ENCODE results near the gene NPIPB4.
"Not testable (repeated sequence)": the region's sequence is repeated elsewhere in the genome, so short reads cannot be mapped to it uniquely, and the experiment has no call there.

The NPIPB4 gene

DNA sequence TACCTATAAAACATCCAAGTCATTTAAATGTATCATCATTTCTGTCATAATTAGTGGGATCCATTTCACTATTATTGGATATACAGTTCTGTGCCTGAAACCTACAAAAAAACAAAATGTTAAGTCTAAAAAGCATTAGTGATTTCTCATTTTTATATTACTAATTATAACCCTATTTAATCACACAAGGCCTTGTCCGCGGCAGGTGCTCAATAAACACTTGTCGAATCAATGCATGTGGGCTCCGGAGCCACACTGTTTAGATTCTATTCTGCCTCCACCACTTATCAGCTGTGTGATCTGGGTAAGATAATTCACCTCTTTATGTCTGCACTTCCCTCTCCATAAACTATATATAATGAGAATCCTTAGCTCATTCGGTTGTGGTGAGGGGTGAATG lies at the start of gene NPIPB4:
NPIPB4 (minus strand) TSS at position 101 of the 400 bp plus-strand sequence. CDS start 378 bp downstream, outside the sequence.
- not testable (repeated sequence) for DNase-seq

DNA sequence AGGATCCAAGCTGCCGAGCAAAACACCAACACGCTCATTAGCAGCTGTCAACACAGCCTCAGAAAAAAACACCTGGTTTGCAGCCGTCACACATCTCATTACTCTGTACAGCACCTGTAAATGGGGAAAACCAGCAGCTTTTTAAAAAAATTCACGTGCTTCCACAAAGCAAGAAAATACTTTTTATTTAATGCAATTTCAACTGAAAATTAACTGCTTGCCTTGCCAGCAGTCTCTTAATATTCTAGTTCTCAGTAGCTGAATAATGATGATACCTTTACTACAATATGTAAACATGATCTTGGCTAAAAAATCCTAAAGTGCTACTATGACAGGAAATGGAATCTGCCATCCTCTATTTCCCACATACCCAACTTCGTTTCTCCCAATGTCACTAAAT lies 41.4 kb upstream of the NPIPB4 start:
- DNase-seq = not testable (repeated sequence)

DNA sequence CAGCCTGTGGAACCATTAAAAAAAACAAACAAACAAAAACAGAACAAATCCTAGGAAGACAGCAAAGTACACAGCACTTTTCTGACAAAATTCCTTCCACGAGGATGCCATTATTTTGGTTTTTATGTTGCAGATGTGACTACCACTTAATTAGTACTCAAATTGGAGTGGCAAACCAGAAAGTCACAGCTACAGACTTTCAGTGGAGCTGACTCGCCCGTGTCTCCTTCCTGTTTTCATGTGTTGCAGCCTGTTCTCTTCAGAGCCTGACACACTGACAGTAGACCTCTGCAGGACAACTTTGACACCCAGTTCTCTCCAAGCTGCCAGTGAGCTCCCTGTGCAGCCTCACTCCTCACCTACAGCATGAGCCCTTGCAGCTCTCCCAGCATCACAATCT lies 24.4 kb upstream of the NPIPB4 start:
- DNase-seq = not testable (repeated sequence)

DNA sequence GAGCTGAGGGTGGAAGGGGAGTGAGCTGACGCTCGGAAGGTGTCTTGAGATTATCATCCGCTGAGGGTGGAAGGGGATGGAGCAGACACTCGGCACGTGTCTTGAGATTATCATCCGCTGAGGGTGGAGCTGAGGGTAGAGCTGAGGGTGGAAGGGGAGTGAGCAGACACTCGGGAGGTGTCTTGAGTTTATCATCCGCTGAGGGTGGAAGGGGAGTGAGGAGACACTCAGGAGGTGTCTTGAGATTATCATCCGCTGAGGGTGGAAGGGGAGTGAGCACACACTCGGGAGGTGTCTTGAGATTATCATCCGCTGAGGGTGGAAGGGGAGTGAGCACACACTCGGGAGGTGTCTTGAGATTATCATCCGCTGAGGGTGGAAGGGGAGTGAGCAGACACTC lies 20.4 kb downstream of the NPIPB4 start:
- DNase-seq = not testable (repeated sequence)

DNA sequence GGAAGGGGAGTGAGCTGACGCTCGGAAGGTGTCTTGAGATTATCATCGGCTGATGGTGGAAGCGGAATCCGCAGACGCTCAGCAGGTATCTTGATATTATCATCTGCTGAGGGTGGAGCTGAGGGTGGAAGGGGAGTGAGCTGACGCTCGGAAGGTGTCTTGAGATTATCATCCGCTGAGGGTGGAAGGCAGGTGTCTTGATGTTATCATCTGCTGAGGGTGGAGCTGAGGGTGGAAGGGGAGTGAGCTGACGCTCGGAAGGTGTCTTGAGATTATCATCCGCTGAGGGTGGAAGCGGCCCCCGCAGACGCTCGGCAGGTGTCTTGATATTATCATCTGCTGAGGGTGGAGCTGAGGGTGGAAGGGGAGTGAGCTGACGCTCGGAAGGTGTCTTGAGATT lies 21.2 kb downstream of the NPIPB4 start:
- DNase-seq = not testable (repeated sequence)

DNA sequence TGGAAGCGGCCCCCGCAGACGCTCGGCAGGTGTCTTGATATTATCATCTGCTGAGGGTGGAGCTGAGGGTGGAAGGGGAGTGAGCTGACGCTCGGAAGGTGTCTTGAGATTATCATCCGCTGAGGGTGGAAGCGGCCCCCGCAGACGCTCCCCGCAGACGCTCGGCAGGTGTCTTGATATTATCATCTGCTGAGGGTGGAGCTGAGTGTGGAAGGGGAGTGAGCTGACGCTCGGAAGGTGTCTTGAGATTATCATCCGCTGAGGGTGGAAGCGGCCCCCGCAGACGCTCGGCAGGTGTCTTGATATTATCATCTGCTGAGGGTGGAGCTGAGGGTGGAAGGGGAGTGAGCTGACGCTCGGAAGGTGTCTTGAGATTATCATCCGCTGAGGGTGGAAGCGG lies 21.8 kb downstream of the NPIPB4 start:
- DNase-seq = not testable (repeated sequence)

DNA sequence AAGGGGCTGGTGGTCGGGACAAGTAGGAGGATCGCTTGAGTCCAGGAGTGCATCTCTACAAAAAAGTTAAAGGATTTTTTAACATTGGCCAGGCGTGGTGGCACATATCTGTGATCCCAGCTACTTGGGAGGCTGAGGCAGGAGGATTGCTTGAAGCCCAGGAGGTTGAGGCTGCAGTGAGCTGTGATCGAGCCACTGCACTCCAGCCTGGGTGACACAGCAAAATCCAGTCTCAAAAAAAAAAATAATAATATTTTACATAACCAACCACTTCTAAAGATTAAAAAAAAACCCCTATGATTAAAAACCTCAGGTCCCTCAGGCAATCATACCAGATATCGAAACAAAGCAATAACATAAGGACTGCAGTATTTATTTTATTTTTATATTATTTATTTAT lies 23.3 kb downstream of the NPIPB4 start:
- DNase-seq = not testable (repeated sequence)

DNA sequence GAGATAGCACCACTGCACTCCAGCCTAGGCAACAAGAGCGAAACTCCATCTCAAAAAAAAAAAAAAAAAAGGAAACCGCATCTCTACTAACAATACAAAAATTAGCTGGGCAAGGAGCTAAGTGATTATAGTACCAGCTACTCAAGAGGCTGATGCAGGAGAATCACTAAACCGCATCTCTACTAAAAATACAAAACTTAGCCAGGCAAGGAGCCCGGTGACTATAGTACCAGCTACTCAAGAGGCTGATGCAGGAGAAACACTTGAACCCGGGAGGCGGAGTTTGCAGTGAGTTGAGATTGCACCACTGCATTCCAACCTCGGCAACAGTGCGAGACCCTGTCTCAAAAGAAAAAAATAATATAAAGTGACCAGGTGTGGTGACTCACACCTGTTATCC lies 27.6 kb downstream of the NPIPB4 start:
- not testable (repeated sequence) for DNase-seq

DNA sequence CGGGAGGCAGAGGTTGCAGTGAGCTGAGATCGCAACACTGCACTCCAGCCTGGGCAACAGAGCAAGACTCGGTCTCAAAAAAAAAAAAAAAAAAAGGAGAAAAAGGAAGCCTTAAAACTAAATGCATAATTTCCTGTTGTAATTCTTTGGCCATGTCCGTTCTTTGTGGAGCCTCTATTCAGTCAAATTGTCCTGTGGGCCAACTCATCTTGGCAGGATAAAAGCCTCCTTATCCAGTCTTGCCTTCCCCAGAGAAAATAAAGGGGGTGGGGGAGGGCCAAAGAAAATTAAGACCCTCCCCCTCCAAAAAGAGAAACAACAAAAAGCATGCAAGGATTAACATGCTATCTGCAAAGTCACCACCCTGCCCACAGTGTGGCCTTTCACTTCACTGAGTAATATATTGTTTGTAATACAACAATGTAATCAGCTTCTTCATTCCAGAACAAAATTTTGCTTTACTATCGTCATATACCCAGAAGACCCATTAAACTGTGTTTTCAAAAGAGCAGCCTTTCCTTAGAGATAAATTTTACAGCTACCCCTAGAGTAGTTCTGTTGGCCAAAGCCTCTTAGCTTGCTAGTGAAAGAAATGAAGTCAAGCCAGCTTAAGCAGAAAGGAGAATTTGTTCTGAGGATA lies 31.4 kb downstream of the NPIPB4 start:
- not testable (repeated sequence) for DNase-seq

DNA sequence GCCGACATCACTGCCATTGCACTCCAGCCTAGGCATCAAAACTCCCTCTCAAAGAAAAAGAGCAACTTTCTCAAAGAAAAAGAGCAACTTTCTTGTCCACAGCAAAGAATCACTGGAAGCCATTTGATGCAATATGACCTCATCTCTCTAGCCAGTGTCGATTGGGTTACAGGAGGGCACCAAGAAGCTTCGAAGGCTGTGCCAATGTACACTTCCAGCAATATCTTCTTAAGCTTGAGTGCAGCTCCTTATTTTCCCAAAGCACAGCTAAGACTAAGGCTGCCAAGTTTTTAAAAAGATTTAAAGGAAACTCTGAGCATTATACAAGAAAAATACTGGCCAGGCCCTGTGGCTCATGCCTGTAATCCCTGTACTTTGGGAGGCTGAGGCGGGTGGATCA lies 32.0 kb downstream of the NPIPB4 start:
- DNase-seq = not testable (repeated sequence)

DNA sequence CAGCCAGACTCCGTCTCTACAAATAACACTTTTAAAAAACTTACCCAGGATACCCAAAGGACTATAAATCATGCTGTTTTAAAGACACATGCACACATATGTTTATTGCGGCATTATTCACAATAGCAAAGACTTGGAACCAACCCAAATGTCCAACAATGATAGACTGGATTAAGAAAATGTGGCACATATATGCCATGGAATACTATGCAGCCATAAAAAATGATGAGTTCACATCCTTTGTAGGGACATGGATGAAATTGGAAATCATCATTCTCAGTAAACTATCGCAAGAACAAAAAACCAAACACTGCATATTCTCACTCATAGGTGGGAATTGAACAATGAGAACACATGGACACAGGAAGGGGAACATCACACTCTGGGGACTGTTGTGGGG lies 34.3 kb downstream of the NPIPB4 start:
- not testable (repeated sequence) for DNase-seq

DNA sequence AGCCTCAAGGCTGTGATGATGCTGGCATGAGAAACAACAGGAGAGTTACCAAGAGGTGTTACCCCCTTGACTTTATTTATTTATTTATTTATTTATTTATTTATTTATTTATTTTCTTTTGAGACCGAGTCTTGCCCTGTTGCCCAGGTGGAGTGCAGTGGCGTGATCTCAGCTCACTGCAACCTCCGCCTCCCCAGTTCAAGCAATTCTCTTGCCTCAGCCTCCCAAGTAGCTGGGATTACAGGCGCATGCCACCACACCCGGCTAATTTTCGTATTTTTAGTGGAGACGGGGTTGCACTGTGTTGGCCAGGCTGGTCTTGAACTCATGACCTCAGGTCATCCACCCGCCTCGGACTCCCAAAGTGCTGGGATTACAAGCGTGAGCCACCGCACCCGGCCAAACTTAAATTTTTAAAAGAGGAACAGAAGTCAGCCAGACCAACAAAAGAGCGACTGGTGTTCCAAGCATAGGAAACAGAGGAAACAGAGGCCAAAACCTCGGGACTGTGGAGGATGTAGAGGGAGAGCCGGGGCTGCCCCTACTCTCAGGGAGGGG lies 36.6 kb downstream of the NPIPB4 start:
- not testable (repeated sequence) for DNase-seq

DNA sequence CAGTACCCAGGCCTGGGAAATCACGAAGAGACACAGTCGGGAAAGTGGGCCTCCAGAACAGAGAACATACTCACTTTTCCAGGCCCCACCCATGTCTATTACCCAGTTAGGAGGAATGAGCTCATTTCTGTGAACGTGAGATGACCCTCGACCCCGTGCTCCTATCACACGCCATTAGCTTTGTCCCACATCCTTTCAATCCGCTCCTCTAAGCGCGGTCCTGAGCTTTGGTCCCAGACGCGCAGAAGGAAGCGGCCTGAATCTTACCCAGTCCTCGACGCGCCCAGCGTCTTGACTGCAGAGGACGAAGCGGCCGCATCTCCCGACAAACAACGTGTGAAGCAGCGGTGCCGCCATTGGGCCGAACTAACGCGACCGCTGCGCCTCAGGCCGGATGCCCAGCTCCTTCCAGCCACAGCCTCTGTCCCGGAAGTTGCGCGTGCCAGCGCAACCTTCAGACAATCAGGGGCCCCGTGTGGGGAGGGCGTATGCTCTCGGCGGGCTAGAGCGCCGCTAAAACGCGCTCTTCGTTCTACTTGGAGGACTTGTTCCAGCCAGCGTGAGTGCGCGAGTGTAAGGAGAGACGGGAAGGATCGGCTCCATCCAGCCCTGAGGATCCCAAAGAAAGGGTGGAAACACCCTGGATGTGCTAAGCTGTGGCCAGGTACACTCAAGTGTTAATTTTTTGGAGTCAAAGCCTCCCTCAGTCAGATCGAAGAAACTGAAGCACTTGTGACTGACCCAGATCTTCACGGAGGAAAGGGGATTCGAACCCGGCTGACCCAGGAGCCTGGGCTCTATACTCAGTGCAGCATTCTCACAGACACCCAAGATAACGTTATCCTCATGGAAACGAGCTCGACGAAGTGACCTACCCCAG lies 37.3 kb downstream of the NPIPB4 start:
- DNase-seq = peak in 1 of 2 experiments; percentile 20

DNA sequence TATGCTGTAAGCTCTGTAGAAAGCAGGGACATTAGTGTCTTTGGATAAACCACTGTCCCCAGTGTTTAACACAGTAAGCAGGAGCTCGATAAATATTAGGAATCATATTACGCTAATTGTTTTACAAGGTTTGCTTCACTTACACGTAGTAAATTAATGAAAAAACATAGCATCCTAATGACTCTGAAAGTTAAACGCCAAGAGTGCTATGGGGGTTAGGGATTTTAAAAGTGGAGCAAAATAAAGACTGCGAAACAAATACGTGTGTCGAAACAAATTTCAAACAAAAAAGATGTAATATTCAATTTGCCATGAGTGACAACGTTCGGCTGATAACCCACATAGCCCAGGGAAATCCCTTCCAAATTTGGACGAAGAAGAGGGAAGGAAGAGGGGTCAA lies 37.9 kb downstream of the NPIPB4 start:
- DNase-seq = not testable (repeated sequence)

DNA sequence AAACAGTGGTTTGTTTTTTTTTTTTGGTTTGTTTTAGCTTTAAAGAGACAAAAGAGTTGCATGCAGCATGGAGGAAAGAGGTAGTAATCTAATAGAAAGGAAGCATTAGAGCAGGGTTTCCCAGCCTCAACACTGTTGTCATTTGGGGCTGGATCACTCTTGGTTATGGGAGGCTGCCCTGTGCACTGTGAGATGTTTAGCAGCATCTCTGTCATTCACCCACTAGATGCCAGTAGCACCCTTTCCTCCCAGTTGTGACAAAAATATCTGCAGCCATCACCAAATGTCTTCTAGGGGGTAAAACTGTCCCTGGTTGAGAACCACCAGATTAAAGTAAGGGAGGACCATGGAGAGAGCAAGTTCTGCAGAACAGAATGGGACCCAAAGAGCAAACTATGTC lies 40.5 kb downstream of the NPIPB4 start:
- DNase-seq = not testable (repeated sequence)

DNA sequence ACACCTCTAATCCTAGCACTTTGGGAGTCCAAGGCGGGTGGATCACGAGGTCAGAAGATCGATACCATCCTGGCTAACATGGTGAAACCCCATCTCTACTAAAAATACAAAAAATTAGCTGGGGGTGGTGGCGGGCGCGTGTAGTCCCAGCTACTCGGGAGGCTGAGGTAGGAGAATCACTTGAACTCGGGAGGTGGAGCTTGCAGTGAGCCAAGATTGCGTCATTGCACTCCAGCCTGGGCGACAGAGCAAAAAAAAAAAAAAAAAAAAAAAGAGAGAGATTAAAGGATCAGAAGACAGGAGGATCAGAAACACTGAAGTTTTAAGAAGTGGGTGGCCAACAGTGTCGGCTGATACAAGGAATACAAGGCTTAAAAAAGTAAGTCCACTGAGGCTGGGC lies 41.9 kb downstream of the NPIPB4 start:
- DNase-seq = not testable (repeated sequence)

DNA sequence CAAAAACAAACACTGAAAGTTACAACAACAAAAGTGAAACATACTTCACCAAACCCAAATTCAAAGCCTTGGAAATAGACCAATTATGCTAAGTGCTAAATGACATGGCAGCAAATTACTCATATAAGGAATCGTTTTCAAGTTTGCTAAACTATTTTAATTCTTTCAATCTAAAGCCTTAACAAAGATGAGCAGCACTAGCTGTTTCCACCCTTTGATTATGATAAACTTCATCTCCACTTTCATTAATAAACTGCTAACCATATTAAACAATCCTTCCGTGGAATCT lies 55.2 kb downstream of the NPIPB4 start:
- not testable (repeated sequence) for DNase-seq

DNA sequence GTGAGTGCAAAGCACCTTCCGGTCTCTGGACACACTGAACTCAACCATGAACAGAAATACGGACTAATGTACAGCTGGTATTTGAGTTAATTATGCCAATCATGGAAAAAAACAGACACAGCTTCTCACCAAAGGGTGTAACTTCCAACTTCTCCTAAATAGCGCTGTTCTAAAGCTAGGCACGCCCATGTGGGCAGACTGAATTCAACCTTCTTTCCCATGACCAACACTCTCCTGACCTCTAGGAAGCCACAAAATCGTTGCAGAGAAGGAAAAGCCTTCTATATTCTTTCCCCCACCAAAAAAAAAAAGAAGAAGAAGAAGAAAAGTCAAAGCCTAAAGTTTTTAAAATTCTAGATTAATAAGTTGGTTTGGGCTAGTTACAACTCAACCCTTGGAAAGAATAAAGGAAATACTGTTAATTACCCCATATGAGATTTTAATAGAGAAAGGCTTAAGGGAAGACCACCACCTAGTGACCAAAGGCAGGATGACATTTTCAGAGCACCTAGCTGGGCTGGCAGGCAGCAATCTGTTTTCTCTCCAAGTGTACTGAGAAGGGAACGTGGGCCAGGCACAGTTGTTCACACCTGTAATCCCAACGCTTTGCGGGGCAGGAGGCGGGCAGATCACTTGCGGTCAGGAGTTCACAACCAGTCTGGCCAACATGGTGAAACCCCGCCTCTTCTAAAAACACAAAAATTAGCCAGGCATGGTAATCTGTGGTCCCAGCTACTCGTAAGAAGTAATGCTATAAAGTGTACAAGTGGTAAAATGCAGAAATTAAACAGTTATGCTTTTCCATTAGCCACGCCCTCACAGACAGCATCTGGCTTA lies 55.8 kb downstream of the NPIPB4 start:
- DNase-seq = not testable (repeated sequence)

DNA sequence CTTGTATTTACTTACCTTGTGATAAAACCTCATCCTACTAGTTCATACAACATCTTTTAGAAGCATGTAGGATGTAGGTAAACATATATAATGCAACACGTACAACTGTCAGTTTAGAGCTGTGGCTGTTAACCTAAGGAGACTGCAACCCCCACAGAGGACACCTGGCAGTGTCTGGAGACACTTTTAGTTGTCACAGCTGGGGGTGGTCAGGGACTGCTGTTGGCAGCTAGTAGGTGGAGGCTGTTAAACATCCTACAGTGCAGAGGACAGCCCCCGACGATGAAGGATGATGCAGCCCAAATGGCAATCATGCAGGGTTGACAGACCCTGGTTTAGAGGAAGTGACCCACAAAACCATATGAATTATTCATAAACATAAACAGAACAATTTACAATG lies 59.0 kb downstream of the NPIPB4 start:
- DNase-seq = not testable (repeated sequence)

DNA sequence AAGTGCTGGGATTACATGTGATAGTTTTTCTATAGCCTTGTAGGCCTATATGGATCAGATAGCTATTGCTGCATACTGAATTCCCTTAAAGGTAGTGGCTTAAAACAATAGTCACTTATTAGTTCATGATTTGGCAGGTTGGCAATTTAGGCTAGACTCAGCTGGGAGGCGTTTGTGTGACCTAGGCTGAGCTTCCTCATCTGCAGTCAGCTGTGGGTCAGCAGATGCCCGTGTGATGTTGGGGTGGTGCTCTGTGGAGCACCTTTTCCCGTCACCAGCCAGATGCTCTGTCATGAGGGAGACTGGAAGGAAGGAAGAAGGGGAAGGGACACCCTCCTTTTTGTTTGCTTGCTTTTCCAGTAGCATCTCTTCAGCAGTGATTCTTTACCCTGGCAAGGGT lies 64.2 kb downstream of the NPIPB4 start:
- DNase-seq = not testable (repeated sequence)

DNA sequence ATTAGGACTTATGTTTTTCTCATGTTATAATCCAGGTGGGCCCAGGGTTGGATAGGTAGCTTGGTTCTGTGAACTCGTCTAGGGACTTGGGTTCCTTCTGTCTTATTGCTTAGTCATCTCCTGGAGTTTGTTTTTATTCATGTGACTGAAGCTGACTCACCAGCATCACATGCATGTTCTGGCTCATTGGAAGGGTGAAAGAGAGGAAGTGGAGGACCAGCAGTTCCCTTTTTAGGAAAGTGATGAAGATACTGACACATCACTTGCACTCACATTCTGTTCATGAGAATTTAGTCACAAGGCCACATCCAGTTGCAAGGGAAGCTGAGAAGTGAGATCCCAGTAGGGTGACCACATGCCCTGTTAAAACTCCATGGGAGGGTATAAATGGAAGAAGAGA lies 67.0 kb downstream of the NPIPB4 start:
- not testable (repeated sequence) for DNase-seq

Measured in cerebellar nuclear complex (tissue), 1 donor.